Liver (tissue), 9 donors: ENCODE data around the gene RPS6KB1. TPM values are rescaled to one million over a fixed set of nuclear protein-coding genes. Genes with fewer than 3 reads are reported as not detected.

ENCODE experiments used
- DNase-seq: peaks from one replicate; pipeline ENCODE4 v3.0.0-alpha.2; 2017; ENCODE audit warnings: low spot score
- H3K27ac ChIP-seq, 2 donors: one replicate each; pipeline ENCODE4 v1.7.0; 2013; ENCODE audit warnings: inconsistent platforms in 2 of 2, low read length in 2 of 2, control low read depth in 1 of 2, low read depth in 1 of 2, mild to moderate bottlenecking in 1 of 2
- H3K27me3 ChIP-seq, 4 donors: one replicate each; pipeline versions ENCODE4 v1.6.1 to v1.7.0; 2013; ENCODE audit warnings: low read length in 3 of 4, inconsistent platforms in 1 of 4, mild to moderate bottlenecking in 1 of 4, moderate library complexity in 1 of 4; ENCODE audit not compliant: control insufficient read depth in 4 of 4, insufficient read depth in 4 of 4
- H3K36me3 ChIP-seq, 4 donors: one replicate each; pipeline versions ENCODE4 v1.6.1 to v1.7.0; 2013; ENCODE audit warnings: low read length in 3 of 4, mild to moderate bottlenecking in 3 of 4, low read depth in 1 of 4, moderate library complexity in 1 of 4; ENCODE audit not compliant: control insufficient read depth in 4 of 4, insufficient read depth in 3 of 4
- H3K4me1 ChIP-seq, 4 donors: one replicate each; pipeline versions ENCODE4 v1.6.1 to v1.7.0; 2013; ENCODE audit warnings: low read length in 3 of 4, mild to moderate bottlenecking in 3 of 4, moderate library complexity in 1 of 4; ENCODE audit not compliant: control insufficient read depth in 4 of 4, insufficient read depth in 4 of 4
- H3K4me3 ChIP-seq, 3 donors: one replicate each; pipeline versions ENCODE4 v1.6.1 to v1.7.0; 2013; ENCODE audit warnings: low read length in 3 of 3, control low read depth in 1 of 3, low read depth in 1 of 3, mild to moderate bottlenecking in 1 of 3
- H3K9ac ChIP-seq, 2 donors: one replicate each; pipeline ENCODE4 v1.7.0; 2013; ENCODE audit warnings: low read length in 2 of 2, mild to moderate bottlenecking in 2 of 2, moderate library complexity in 2 of 2, control low read depth in 1 of 2, low read depth in 1 of 2
- H3K9me3 ChIP-seq, 4 donors: one replicate each; pipeline versions ENCODE4 v1.6.1 to v1.7.0; 2013; ENCODE audit warnings: low read length in 3 of 4; ENCODE audit not compliant: control insufficient read depth in 4 of 4
- CTCF ChIP-seq: fragments of 150-350 bp; IDR thresholded peaks from 2 replicates; pipeline ENCODE4 v1.5.1; 2017; ENCODE audit warnings: improper control_type of control experiment, low read depth, low read length; ENCODE audit not compliant: missing input control
- EGR1 ChIP-seq, 2 donors: IDR thresholded peaks; 2 replicates each; pipeline ENCODE4 v1.6.1; 2016 to 2018; ENCODE audit warnings: antibody characterized with exemption in 2 of 2, low read depth in 2 of 2
- FOXA1 ChIP-seq: IDR thresholded peaks from 2 replicates; pipeline ENCODE4 v1.6.1; 2016; ENCODE audit warnings: antibody characterized with exemption
- GABPA ChIP-seq, 2 donors: IDR thresholded peaks in 1 of 2; conservative IDR thresholded peaks in 1 of 2; 2 replicates each; pipeline ENCODE4 v1.6.1; 2016; ENCODE audit warnings: antibody characterized with exemption in 2 of 2, mild to moderate bottlenecking in 1 of 2, moderate library complexity in 1 of 2
- HNF4G ChIP-seq: IDR thresholded peaks from 2 replicates; pipeline ENCODE4 v1.6.1; 2016; ENCODE audit warnings: antibody characterized with exemption
- JUND ChIP-seq, 2 donors: IDR thresholded peaks; 2 replicates each; pipeline ENCODE4 v1.6.1; 2016; ENCODE audit warnings: antibody characterized with exemption in 2 of 2
- NR2F2 ChIP-seq: IDR thresholded peaks from 2 replicates; pipeline ENCODE4 v1.6.1; 2016; ENCODE audit warnings: antibody characterized with exemption
- RAD21 ChIP-seq, 2 donors: IDR thresholded peaks; 2 replicates each; pipeline ENCODE4 v1.6.1; 2016; ENCODE audit warnings: antibody characterized with exemption in 2 of 2, mild to moderate bottlenecking in 2 of 2
- REST ChIP-seq: IDR thresholded peaks from 2 replicates; pipeline ENCODE4 v1.6.1; 2016; ENCODE audit warnings: antibody characterized with exemption, mild to moderate bottlenecking
- RXRA ChIP-seq, 2 donors: IDR thresholded peaks; 2 replicates each; pipeline ENCODE4 v1.6.1; 2017 to 2018; ENCODE audit warnings: antibody characterized with exemption in 2 of 2, mild to moderate bottlenecking in 1 of 2
- SP1 ChIP-seq: IDR thresholded peaks from 2 replicates; pipeline ENCODE4 v1.6.1; 2018; ENCODE audit warnings: antibody characterized with exemption, mild to moderate bottlenecking
- YY1 ChIP-seq: IDR thresholded peaks from 2 replicates; pipeline ENCODE4 v1.6.1; 2016; ENCODE audit warnings: antibody characterized with exemption, mild to moderate bottlenecking
- WGBS: extraction: QIAGEN DNeasy Blood & Tissue Kit; methylation state at CpG from one replicate; pipeline ENCODE4 v1.1.7; 2013; 5-methylcytosine and 5-hydroxymethylcytosine counted together
- polyA plus RNA-seq, 2 donors: library from polyadenylated mRNA; stranded (reverse) in 1 of 2; unstranded in 1 of 2; fragments of 200-250 nt in 1 of 2; fragments of >200 nt in 1 of 2; fragmentation: Nextera tagmentation in 1 of 2; extraction: Ambion mirVana in 1 of 2; gene quantifications; one replicate each; pipeline versions ENCODE4 v1.2.1 to v1.2.3, GENCODE V29; 2013 to 2015
- total RNA-seq, 2 donors: library from RNA; depleted of rRNA; stranded (reverse); fragments of >200 nt; gene quantifications; one replicate each; pipeline ENCODE4 v1.2.3, GENCODE V29; 2014
- TF ChIP-seq, protein P1 (sequence below): IDR thresholded peaks from 2 replicates; pipeline ENCODE4 v1.6.1; 2016; ENCODE audit warnings: antibody characterized with exemption
- TF ChIP-seq, protein P2 (sequence below): IDR thresholded peaks from 2 replicates; pipeline ENCODE4 v1.6.1; 2016; ENCODE audit warnings: antibody characterized with exemption
- donor health status: healthy.
- donor health status: healthy.
- donor health status: healthy.
- donor health status: healthy.
- donor health status: healthy.

RPS6KB1 gene
- total and polyA plus RNA-seq, 4 donors = 5.6 to 22.1 (median 15.3) TPM

- 83% methylated on average over 2 of the region's 2 CpGs for WGBS
- Histone ChIP-seq H3K27ac (no peak overlapping the region), H3K4me3 (no peak overlapping the region), H3K9me3 (no peaks in the 10 kb centered on the region), H3K36me3 (peaks cover 0 to 13% (median 8%) of the 10 kb centered on the region in 4 donors), H3K9ac (no peak overlapping the region), H3K27me3 (no peaks in the 10 kb centered on the region), H3K4me1 (no peaks in the 10 kb centered on the region)
- DNase-seq = no peak
- no peak for TF ChIP-seq NR2F2
- no peak for TF ChIP-seq HNF4G
- no peak for TF ChIP-seq FOXA1
- peak; percentile 64 for TF ChIP-seq CTCF
- no peak for TF ChIP-seq EGR1 (IDR thresholded peaks at IDR 0.05; ENCODE audit: low read depth in 2 of 2)
- peak; percentile 94 to 95 for TF ChIP-seq RAD21 (IDR thresholded peaks at IDR 0.05)
- TF ChIP-seq, protein P1, sequence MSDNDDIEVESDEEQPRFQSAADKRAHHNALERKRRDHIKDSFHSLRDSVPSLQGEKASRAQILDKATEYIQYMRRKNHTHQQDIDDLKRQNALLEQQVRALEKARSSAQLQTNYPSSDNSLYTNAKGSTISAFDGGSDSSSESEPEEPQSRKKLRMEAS = no peak
Measured at GRCh38 chr17:59859444-59860025, 33.4 kb upstream of the RPS6KB1 start.

GRCh38 chr17:59863616-59864015 is 29.3 kb upstream of the RPS6KB1 start:
- no peak overlapping the region for H3K27ac ChIP-seq
- no peaks in the 10 kb centered on the region for H3K4me1 ChIP-seq
- H3K36me3 ChIP-seq = peaks cover 0 to 13% (median 8%) of the 10 kb centered on the region in 4 donors
- H3K9ac ChIP-seq = no peak overlapping the region
- TF ChIP-seq RXRA (IDR thresholded peaks at IDR 0.05) (no peak), REST (no peak), SP1 (no peak), JUND (IDR thresholded peaks at IDR 0.05) (no peak), GABPA (IDR thresholded peaks at IDR 0.05 in 1 of 2, conservative IDR thresholded peaks at IDR 0.05 in 1 of 2) (no peak), FOXA1 (no peak), YY1 (no peak)
- TF ChIP-seq, protein P2, sequence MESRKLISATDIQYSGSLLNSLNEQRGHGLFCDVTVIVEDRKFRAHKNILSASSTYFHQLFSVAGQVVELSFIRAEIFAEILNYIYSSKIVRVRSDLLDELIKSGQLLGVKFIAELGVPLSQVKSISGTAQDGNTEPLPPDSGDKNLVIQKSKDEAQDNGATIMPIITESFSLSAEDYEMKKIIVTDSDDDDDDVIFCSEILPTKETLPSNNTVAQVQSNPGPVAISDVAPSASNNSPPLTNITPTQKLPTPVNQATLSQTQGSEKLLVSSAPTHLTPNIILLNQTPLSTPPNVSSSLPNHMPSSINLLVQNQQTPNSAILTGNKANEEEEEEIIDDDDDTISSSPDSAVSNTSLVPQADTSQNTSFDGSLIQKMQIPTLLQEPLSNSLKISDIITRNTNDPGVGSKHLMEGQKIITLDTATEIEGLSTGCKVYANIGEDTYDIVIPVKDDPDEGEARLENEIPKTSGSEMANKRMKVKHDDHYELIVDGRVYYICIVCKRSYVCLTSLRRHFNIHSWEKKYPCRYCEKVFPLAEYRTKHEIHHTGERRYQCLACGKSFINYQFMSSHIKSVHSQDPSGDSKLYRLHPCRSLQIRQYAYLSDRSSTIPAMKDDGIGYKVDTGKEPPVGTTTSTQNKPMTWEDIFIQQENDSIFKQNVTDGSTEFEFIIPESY = no peak
- no peaks in the 10 kb centered on the region for H3K9me3 ChIP-seq
- no peak for DNase-seq
- no peak overlapping the region for H3K4me3 ChIP-seq
- H3K27me3 ChIP-seq = no peaks in the 10 kb centered on the region
- 81% methylated on average over 3 of the region's 3 CpGs for WGBS
